HEK293 (cell line): ENCODE results near the gene CCDC110.
A peak's percentile ranks its signal among the peaks of the same experiment; 100 is the strongest.

Experiments used
- GLIS1 ChIP-seq: fragments of 450-650 bp; formaldehyde crosslinking; IDR thresholded peaks from 2 replicates; pipeline ENCODE4 v1.5.1; 2016; ENCODE audit warnings: missing biosample characterization, missing genetic modification characterization
- HIC1 ChIP-seq: fragments of 450-650 bp; formaldehyde crosslinking; IDR thresholded peaks from 2 replicates; pipeline ENCODE4 v1.5.1; 2016; ENCODE audit warnings: missing biosample characterization, missing genetic modification characterization
- HOXC10 ChIP-seq: sonication (generic); formaldehyde crosslinking; IDR thresholded peaks from 2 replicates; pipeline ENCODE4 v1.8.1; 2023; ENCODE audit warnings: mild to moderate bottlenecking, missing genetic modification reagents
- KLF1 ChIP-seq: fragments of 450-650 bp; formaldehyde crosslinking; IDR thresholded peaks from 2 replicates; pipeline ENCODE4 v1.5.1; 2016; ENCODE audit warnings: missing biosample characterization, missing genetic modification characterization
- KLF17 ChIP-seq: fragments of 450-650 bp; formaldehyde crosslinking; IDR thresholded peaks from 2 replicates; pipeline ENCODE4 v1.5.1; 2016; ENCODE audit warnings: missing biosample characterization, missing genetic modification characterization
- KLF9 ChIP-seq: fragments of 450-650 bp; formaldehyde crosslinking; IDR thresholded peaks from 2 replicates; pipeline ENCODE4 v1.5.1; 2016; ENCODE audit warnings: missing biosample characterization, missing genetic modification characterization, low read depth
- MEIS1 ChIP-seq: sonication (generic); formaldehyde crosslinking; IDR thresholded peaks from 2 replicates; pipeline ENCODE4 v1.8.1; 2022; ENCODE audit warnings: missing genetic modification reagents, mild to moderate bottlenecking, borderline replicate concordance
- REPIN1 ChIP-seq: fragments of 450-650 bp; formaldehyde crosslinking; IDR thresholded peaks from 2 replicates; pipeline ENCODE4 v1.5.1; 2017; ENCODE audit warnings: missing biosample characterization, missing genetic modification characterization, low read depth
- ZBTB17 ChIP-seq: fragments of 450-650 bp; formaldehyde crosslinking; IDR thresholded peaks from 2 replicates; pipeline ENCODE4 v1.5.1; 2016; ENCODE audit warnings: missing biosample characterization, missing genetic modification characterization
- ZBTB44 ChIP-seq: fragments of 450-650 bp; IDR thresholded peaks from 2 replicates; pipeline ENCODE4 v1.5.1; 2018; ENCODE audit warnings: missing biosample characterization, mild to moderate bottlenecking, missing genetic modification characterization
- ZEB2 ChIP-seq: fragments of 450-650 bp; formaldehyde crosslinking; IDR thresholded peaks from 2 replicates; pipeline ENCODE4 v1.5.1; 2016; ENCODE audit warnings: missing biosample characterization, missing genetic modification characterization
- ZNF174 ChIP-seq: fragments of 450-650 bp; formaldehyde crosslinking; IDR thresholded peaks from 2 replicates; pipeline ENCODE4 v1.5.0; 2017; ENCODE audit warnings: missing biosample characterization, mild to moderate bottlenecking, missing genetic modification characterization
- ZNF211 ChIP-seq: fragments of 450-650 bp; formaldehyde crosslinking; IDR thresholded peaks from 2 replicates; pipeline ENCODE4 v1.5.1; 2016; ENCODE audit warnings: low read depth, missing biosample characterization, missing genetic modification characterization
- ZNF23 ChIP-seq: fragments of 450-650 bp; formaldehyde crosslinking; IDR thresholded peaks from 2 replicates; pipeline ENCODE4 v1.5.1; 2016; ENCODE audit warnings: missing biosample characterization, missing genetic modification characterization, borderline replicate concordance
- ZNF24 ChIP-seq: fragments of 450-650 bp; formaldehyde crosslinking; IDR thresholded peaks from 2 replicates; pipeline ENCODE4 v1.5.1; 2016; ENCODE audit warnings: missing biosample characterization, missing genetic modification characterization
- ZNF292 ChIP-seq: fragments of 450-650 bp; formaldehyde crosslinking; IDR thresholded peaks from 2 replicates; pipeline ENCODE4 v1.5.1; 2016; ENCODE audit warnings: low read depth, missing biosample characterization, missing genetic modification characterization, borderline replicate concordance
- ZNF335 ChIP-seq: fragments of 450-650 bp; formaldehyde crosslinking; conservative IDR thresholded peaks from 2 replicates; pipeline ENCODE4 v1.5.1; 2016; ENCODE audit warnings: missing biosample characterization, missing genetic modification characterization
- ZNF449 ChIP-seq: fragments of 450-650 bp; formaldehyde crosslinking; IDR thresholded peaks from 2 replicates; pipeline ENCODE4 v1.5.1; 2017; ENCODE audit warnings: missing biosample characterization, mild to moderate bottlenecking, missing genetic modification characterization, moderate library complexity
- ZNF473 ChIP-seq: fragments of 450-650 bp; formaldehyde crosslinking; IDR thresholded peaks from 2 replicates; pipeline ENCODE4 v1.5.1; 2017; ENCODE audit warnings: missing biosample characterization, missing genetic modification characterization
- ZNF48 ChIP-seq: fragments of 450-650 bp; formaldehyde crosslinking; IDR thresholded peaks from 2 replicates; pipeline ENCODE4 v1.5.1; 2016; ENCODE audit warnings: missing biosample characterization, missing genetic modification characterization
- ZNF548 ChIP-seq: fragments of 450-650 bp; formaldehyde crosslinking; IDR thresholded peaks from 2 replicates; pipeline ENCODE4 v1.5.1; 2016; ENCODE audit warnings: missing biosample characterization, missing genetic modification characterization
- ZNF555 ChIP-seq: fragments of 450-650 bp; formaldehyde crosslinking; conservative IDR thresholded peaks from 2 replicates; pipeline ENCODE4 v1.5.1; 2017; ENCODE audit warnings: missing biosample characterization, mild to moderate bottlenecking, missing genetic modification characterization, inconsistent platforms
- ZNF561 ChIP-seq: fragments of 450-650 bp; IDR thresholded peaks from 2 replicates; pipeline ENCODE4 v1.5.1; 2018; ENCODE audit warnings: missing biosample characterization, missing genetic modification characterization, borderline replicate concordance
- ZNF580 ChIP-seq: fragments of 450-650 bp; formaldehyde crosslinking; IDR thresholded peaks from 2 replicates; pipeline ENCODE4 v1.5.1; 2016; ENCODE audit warnings: missing biosample characterization, missing genetic modification characterization
- ZNF623 ChIP-seq: fragments of 450-650 bp; formaldehyde crosslinking; IDR thresholded peaks from 2 replicates; pipeline ENCODE4 v1.5.1; 2016; ENCODE audit warnings: missing biosample characterization, missing genetic modification characterization
- ZNF624 ChIP-seq: fragments of 450-650 bp; formaldehyde crosslinking; IDR thresholded peaks from 2 replicates; pipeline ENCODE4 v1.5.1; 2017; ENCODE audit warnings: missing biosample characterization, missing genetic modification characterization
- ZNF639 ChIP-seq: fragments of 450-650 bp; formaldehyde crosslinking; IDR thresholded peaks from 2 replicates; pipeline ENCODE4 v1.5.1; 2016; ENCODE audit warnings: missing biosample characterization, missing genetic modification characterization
- ZNF654 ChIP-seq: fragments of 450-650 bp; formaldehyde crosslinking; IDR thresholded peaks from 2 replicates; pipeline ENCODE4 v1.5.1; 2016; ENCODE audit warnings: low read depth, missing biosample characterization, missing genetic modification characterization
- ZNF660 ChIP-seq: fragments of 450-650 bp; IDR thresholded peaks from 2 replicates; pipeline ENCODE4 v1.5.1; 2018; ENCODE audit warnings: missing biosample characterization, mild to moderate bottlenecking, missing genetic modification characterization
- ZNF664 ChIP-seq: fragments of 450-650 bp; formaldehyde crosslinking; IDR thresholded peaks from 2 replicates; pipeline ENCODE4 v1.5.1; 2016; ENCODE audit warnings: missing biosample characterization, missing genetic modification characterization
- ZNF677 ChIP-seq: fragments of 450-650 bp; IDR thresholded peaks from 2 replicates; pipeline ENCODE4 v1.5.0; 2018; ENCODE audit warnings: missing biosample characterization, mild to moderate bottlenecking, missing genetic modification characterization, moderate library complexity
- ZNF768 ChIP-seq: fragments of 450-650 bp; formaldehyde crosslinking; IDR thresholded peaks from 2 replicates; pipeline ENCODE4 v1.5.1; 2018; ENCODE audit warnings: missing biosample characterization, mild to moderate bottlenecking, missing genetic modification characterization
- ZNF791 ChIP-seq: fragments of 450-650 bp; formaldehyde crosslinking; IDR thresholded peaks from 2 replicates; pipeline ENCODE4 v1.5.1; 2016; ENCODE audit warnings: missing biosample characterization, missing genetic modification characterization

The CCDC110 gene

GRCh38 chr4:185395956-185396723, 75.4 kb downstream of the CCDC110 start (continued):
- peak; percentile 62 for TF ChIP-seq HIC1 (tag by site-specific recombination)
- no peak for TF ChIP-seq ZNF664
- TF ChIP-seq KLF9 (tag by site-specific recombination): peak; percentile 88
- TF ChIP-seq ZNF24 (tag by site-specific recombination): no peak
- peak; percentile 83 for TF ChIP-seq KLF17 (tag by site-specific recombination)
- no peak; the same call in 1 of the 2 replicates for TF ChIP-seq ZNF561
- no peak for TF ChIP-seq ZNF174 (tag by site-specific recombination)
- TF ChIP-seq ZBTB44 (tag by site-specific recombination): no peak; the same call in 1 of the 2 replicates
- TF ChIP-seq ZNF555 (tag by site-specific recombination): no peak
- TF ChIP-seq ZNF660 (tag by site-specific recombination): peak; percentile 59; the same call in 1 of the 2 replicates
- TF ChIP-seq ZNF335 (tag by site-specific recombination): peak; percentile 74
- peak; percentile 59 for TF ChIP-seq GLIS1 (tag by site-specific recombination)
- no peak for TF ChIP-seq ZNF548 (tag by site-specific recombination)
- TF ChIP-seq ZNF791 (tag by site-specific recombination): no peak
- TF ChIP-seq ZNF292 (tag by site-specific recombination): no peak
- no peak for TF ChIP-seq ZNF23
- TF ChIP-seq ZNF580: no peak
- TF ChIP-seq ZNF654: no peak
- TF ChIP-seq ZNF48 (tag by site-specific recombination): no peak
- no peak for TF ChIP-seq MEIS1
- TF ChIP-seq ZNF677: no peak
- TF ChIP-seq ZNF639 (tag by site-specific recombination): no peak
- peak; percentile 56; the same call in 1 of the 2 replicates for TF ChIP-seq REPIN1 (tag by site-specific recombination)
- TF ChIP-seq ZEB2 (tag by site-specific recombination): peak; percentile 88; the same call in 1 of the 2 replicates
- TF ChIP-seq ZNF473 (tag by site-specific recombination): no peak
- TF ChIP-seq ZNF624: no peak
- TF ChIP-seq ZBTB17 (tag by site-specific recombination): no peak; the same call in 1 of the 2 replicates
- no peak; the same call in 1 of the 2 replicates for TF ChIP-seq KLF1
- TF ChIP-seq ZNF449: no peak
- no peak for TF ChIP-seq HOXC10
- no peak for TF ChIP-seq ZNF623 (tag by site-specific recombination)
- TF ChIP-seq ZNF768 (tag by site-specific recombination): no peak
- TF ChIP-seq ZNF211: no peak
